ENCODE data around the gene WSCD2. TPM values are rescaled to one million over a fixed set of nuclear protein-coding genes. Genes with fewer than 3 reads are reported as not detected.
A peak's percentile ranks its signal among the peaks of the same experiment; 100 is the strongest.

Gene WSCD2
- total and polyA plus RNA-seq, 7 donors = 0.32 to 10.5 (median 2.6) TPM; not detected in 2

DNA sequence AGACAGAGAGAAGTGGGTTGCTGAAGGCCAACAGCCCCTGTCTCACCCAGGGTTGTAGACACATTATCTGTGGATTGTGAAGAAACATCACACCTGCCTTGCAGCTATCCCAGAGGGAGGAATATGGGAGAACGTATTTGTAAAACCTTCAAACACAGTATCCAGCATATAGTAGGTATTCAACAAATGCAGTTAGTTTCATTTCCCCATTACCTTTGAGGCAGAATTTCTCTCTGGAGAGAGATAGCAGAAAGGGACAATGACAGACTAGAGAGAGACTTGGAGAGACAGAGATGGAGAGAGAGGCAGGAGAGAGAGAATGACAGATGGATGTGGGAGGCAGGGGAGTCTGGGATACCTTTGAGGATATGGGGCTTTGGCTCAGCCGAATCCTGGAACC, 62.0 kb downstream of the WSCD2 start:
- intact Hi-C loops (cut with DNase I) = loop anchor here (2.0 to 10.0 kb wide), 3 partner anchors 62 to 426 kb away; partner anchors contain the start of genes PRDM4 and WSCD2
- Histone ChIP-seq H3K36me3 (no peaks in the 10 kb centered on the region), H3K4me1 (peaks cover 0 to 23% (median 19%) of the 10 kb centered on the region in 4 donors), H3K4me3 (no peak overlapping the region), H3K27ac (peak overlapping the region in 3 of 4 donors; percentile 12 to 78 (median 68)), H3K9me3 (no peaks in the 10 kb centered on the region), H3K27me3 (no peaks in the 10 kb centered on the region)
- DNase-seq = no peak
- 77 to 82% methylated on average over 2 of the region's 2 CpGs for WGBS, 2 donors
- no peak for TF ChIP-seq EP300 (IDR thresholded peaks at IDR 0.05)
- TF ChIP-seq, protein P1, sequence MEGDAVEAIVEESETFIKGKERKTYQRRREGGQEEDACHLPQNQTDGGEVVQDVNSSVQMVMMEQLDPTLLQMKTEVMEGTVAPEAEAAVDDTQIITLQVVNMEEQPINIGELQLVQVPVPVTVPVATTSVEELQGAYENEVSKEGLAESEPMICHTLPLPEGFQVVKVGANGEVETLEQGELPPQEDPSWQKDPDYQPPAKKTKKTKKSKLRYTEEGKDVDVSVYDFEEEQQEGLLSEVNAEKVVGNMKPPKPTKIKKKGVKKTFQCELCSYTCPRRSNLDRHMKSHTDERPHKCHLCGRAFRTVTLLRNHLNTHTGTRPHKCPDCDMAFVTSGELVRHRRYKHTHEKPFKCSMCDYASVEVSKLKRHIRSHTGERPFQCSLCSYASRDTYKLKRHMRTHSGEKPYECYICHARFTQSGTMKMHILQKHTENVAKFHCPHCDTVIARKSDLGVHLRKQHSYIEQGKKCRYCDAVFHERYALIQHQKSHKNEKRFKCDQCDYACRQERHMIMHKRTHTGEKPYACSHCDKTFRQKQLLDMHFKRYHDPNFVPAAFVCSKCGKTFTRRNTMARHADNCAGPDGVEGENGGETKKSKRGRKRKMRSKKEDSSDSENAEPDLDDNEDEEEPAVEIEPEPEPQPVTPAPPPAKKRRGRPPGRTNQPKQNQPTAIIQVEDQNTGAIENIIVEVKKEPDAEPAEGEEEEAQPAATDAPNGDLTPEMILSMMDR (IDR thresholded peaks at IDR 0.05) = no peak
- TF ChIP-seq POLR2A (IDR thresholded peaks at IDR 0.05) = no peak
- no peak for TF ChIP-seq POLR2AphosphoS5 (IDR thresholded peaks at IDR 0.05)

DNA sequence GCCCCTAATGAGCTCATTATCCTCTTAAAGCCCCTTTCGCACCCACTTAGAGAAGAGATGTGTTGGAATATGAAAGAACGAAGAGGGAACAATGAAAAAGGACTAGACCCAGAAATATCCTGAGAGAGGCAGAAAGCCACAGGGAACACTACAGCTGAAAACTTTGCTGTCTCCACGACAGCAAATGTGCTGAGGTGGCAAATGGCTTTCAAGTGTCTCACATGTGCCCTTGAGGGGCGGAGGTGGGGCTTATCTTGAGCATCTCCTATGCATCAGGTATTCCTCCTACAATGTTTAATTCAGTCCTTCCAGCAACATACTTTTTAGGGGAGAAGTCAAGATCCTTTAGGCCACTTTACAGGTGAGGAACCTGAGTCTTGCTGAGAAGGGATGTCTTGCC, 62.9 kb downstream of the WSCD2 start:
- Histone ChIP-seq H3K4me3 (no peak overlapping the region), H3K27ac (peak overlapping the region in 1 of 4 donors; percentile 78), H3K27me3 (no peaks in the 10 kb centered on the region), H3K36me3 (no peaks in the 10 kb centered on the region), H3K4me1 (peaks cover 0 to 23% (median 19%) of the 10 kb centered on the region in 4 donors), H3K9me3 (no peaks in the 10 kb centered on the region)
- no peak for TF ChIP-seq POLR2AphosphoS5 (IDR thresholded peaks at IDR 0.05)
- no peak for TF ChIP-seq POLR2A (IDR thresholded peaks at IDR 0.05)
- no peak for TF ChIP-seq EP300 (IDR thresholded peaks at IDR 0.05)
- TF ChIP-seq, protein P1 (IDR thresholded peaks at IDR 0.05) = no peak
- intact Hi-C loops (cut with DNase I) = loop anchor here (2.0 to 10.0 kb wide), 3 partner anchors 63 to 427 kb away; partner anchors contain the start of genes PRDM4 and WSCD2
- 61 to 69% methylated on average over 4 of the region's 4 CpGs for WGBS, 2 donors
- no peak for DNase-seq

DNA sequence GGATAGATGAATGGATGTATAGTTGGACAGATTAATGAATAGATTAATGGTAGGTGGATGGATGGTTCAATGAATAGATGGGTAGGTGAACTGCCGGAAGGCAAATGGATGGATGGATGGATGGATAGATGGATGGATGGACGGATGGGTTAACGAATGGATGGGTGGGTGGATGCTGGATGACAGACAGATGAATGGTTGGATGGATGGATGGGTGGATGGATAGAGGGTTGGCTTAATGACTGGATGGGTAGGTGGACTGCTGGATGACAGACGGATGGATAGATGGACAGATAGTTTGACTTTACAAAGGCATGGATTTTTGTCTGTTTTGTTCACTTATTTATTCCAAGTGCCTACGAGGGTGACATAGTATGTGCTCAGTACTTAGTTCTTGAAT, 64.4 kb downstream of the WSCD2 start:
- 74 to 79% methylated on average over 5 of the region's 5 CpGs for WGBS, 2 donors
- no peaks in the 10 kb centered on the region for H3K36me3 ChIP-seq
- TF ChIP-seq POLR2A (IDR thresholded peaks at IDR 0.05) (no peak), POLR2AphosphoS5 (IDR thresholded peaks at IDR 0.05) (no peak)
- no peaks in the 10 kb centered on the region for H3K27me3 ChIP-seq
- no peak overlapping the region for H3K4me3 ChIP-seq
- H3K9me3 ChIP-seq = no peaks in the 10 kb centered on the region
- intact Hi-C loops (cut with DNase I) = loop anchor here (1.0 to 10.0 kb wide), 3 partner anchors 201 to 429 kb away; partner anchors contain the start of gene PRDM4
- no peak for DNase-seq
- H3K4me1 ChIP-seq = peaks cover 0 to 23% (median 19%) of the 10 kb centered on the region in 4 donors
- H3K27ac ChIP-seq = no peak overlapping the region

DNA sequence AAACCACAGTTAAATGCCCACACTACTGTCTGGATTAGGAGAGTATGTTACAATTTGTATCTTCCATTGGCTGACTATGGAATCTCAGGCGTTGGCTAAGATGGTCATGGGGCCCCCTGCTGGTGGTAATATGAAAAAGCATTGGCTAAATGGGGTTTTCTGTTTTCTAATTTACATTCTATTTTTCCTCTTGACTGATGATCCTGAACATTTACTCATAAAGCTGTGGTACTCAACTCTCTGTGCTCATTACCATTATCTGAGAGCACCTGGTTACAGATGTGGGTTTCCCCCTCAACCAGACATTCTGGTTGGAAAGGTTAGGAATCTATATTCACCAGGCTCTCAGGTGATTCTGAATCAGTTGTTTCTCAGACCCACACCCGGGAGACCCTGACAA, 64.8 kb downstream of the WSCD2 start:
- no peak for TF ChIP-seq EP300 (IDR thresholded peaks at IDR 0.05)
- TF ChIP-seq POLR2A (IDR thresholded peaks at IDR 0.05) = no peak
- no peak for TF ChIP-seq POLR2AphosphoS5 (IDR thresholded peaks at IDR 0.05)
- TF ChIP-seq, protein P1 (IDR thresholded peaks at IDR 0.05) = peak; percentile 39 to 69 (median 50)
- H3K4me3 ChIP-seq = no peak overlapping the region
- WGBS, 2 donors = 25 to 33% methylated on average over 2 of the region's 2 CpGs
- H3K36me3 ChIP-seq = no peaks in the 10 kb centered on the region
- no peaks in the 10 kb centered on the region for H3K27me3 ChIP-seq
- no peak overlapping the region for H3K27ac ChIP-seq
- H3K4me1 ChIP-seq = peaks cover 0 to 23% (median 19%) of the 10 kb centered on the region in 4 donors
- DNase-seq = no peak
- no peaks in the 10 kb centered on the region for H3K9me3 ChIP-seq
- intact Hi-C loops (cut with DNase I) = loop anchor here (1.0 to 10.0 kb wide), 4 partner anchors 95 to 429 kb away; partner anchors contain the start of gene PRDM4

DNA sequence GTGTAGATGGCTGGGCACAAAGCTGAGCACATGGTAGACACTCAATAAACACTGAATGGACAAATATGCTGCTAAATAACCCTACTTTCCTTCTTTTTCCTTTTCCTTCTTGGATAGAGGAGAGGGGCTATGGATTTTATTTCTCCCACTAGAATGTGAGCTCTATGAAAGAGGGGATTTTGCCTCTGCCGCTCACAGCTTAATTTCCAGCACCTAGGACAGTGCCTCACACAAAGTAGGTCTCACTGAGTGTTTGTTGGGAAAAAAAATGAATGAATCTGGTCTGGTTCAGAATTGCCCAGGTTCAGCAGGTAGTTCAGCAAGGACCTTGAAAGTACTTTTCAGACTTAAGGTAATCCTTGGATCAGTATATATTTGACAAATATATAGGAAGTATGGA, 65.5 kb downstream of the WSCD2 start:
- H3K36me3 ChIP-seq = no peaks in the 10 kb centered on the region
- no peaks in the 10 kb centered on the region for H3K27me3 ChIP-seq
- no peak overlapping the region for H3K27ac ChIP-seq
- 70 to 89% methylated on average over 1 of the region's 1 CpG for WGBS, 2 donors
- peaks cover 0 to 20% (median 19%) of the 10 kb centered on the region in 4 donors for H3K4me1 ChIP-seq
- H3K4me3 ChIP-seq = no peak overlapping the region
- intact Hi-C loops (cut with DNase I) = loop anchor here (2.0 to 10.0 kb wide), 3 partner anchors 96 to 430 kb away; partner anchors contain the start of gene PRDM4
- no peaks in the 10 kb centered on the region for H3K9me3 ChIP-seq
- TF ChIP-seq, protein P1 (IDR thresholded peaks at IDR 0.05) = no peak
- TF ChIP-seq EP300 (IDR thresholded peaks at IDR 0.05) = no peak
- DNase-seq = no peak
